SK-N-SH (cell line): ENCODE data around the gene NDC80. TPM values are rescaled to one million over a fixed set of nuclear protein-coding genes. Genes with fewer than 3 reads are reported as not detected.

ENCODE experiments used
- CTCF ChIA-PET: fragments of 300-600, 350-600 bp; formaldehyde crosslinking; extraction: SDS; loops from one replicate; lab custom pipeline; 2021; lab: Yijun Ruan, JAX
- POLR2A ChIA-PET: fragments of 350-600 bp; sonication (Branson Sonifier 250); formaldehyde crosslinking; extraction: SDS; loops from one replicate; lab custom pipeline; 2020; ENCODE audit warnings: antibody characterized with exemption, inconsistent platforms; lab: Yijun Ruan, JAX
- DNase-seq: peaks from one replicate; pipeline ENCODE4 v3.0.0; 2012
- H2AFZ ChIP-seq: fragments of 200-600 bp; sonication (generic); 2 replicates; pipeline ENCODE4 v1.8.1; 2016; ENCODE audit warnings: antibody characterized with exemption, mild to moderate bottlenecking, low read depth
- H3F3A ChIP-seq: fragments of 200-600 bp; sonication (generic); replicated peaks from 2 replicates; pipeline ENCODE3; 2016; ENCODE audit warnings: antibody characterized with exemption, mild to moderate bottlenecking; ENCODE audit not compliant: insufficient read depth
- H3K27ac ChIP-seq, 2 experiments: fragments of 200-500 bp in 1 of 2; fragments of 200-600 bp in 1 of 2; sonication (Bioruptor generic) in 1 of 2; sonication (generic), shearing (Covaris generic) in 1 of 2; 2 replicates each; pipeline versions ENCODE4 v1.5.1 to v1.6.1; 2014 to 2016; ENCODE audit warnings: low read depth in 2 of 2, inconsistent platforms in 1 of 2, low read length in 1 of 2, mild to moderate bottlenecking in 1 of 2, mixed read lengths in 1 of 2
- H3K27me3 ChIP-seq: fragments of 200-600 bp; sonication (generic), shearing (Covaris generic); 2 replicates; pipeline ENCODE4 v1.6.1; 2016; ENCODE audit warnings: mixed run types; ENCODE audit not compliant: insufficient read depth
- H3K36me3 ChIP-seq, 2 experiments: fragments of 200-500 bp in 1 of 2; fragments of 200-600 bp in 1 of 2; sonication (Bioruptor generic) in 1 of 2; sonication (generic) in 1 of 2; replicated peaks in 1 of 2; 2 replicates each; pipeline versions ENCODE3 to v1.5.1; 2014 to 2016; ENCODE audit warnings: low read length in 1 of 2, mild to moderate bottlenecking in 1 of 2; ENCODE audit not compliant: insufficient read depth in 2 of 2, control insufficient read depth in 1 of 2
- H3K4me1 ChIP-seq, 2 experiments: fragments of 200-500 bp in 1 of 2; fragments of 200-600 bp in 1 of 2; sonication (Bioruptor generic) in 1 of 2; sonication (generic), shearing (Covaris generic) in 1 of 2; 2 replicates each; pipeline versions ENCODE4 v1.5.1 to v1.6.1; 2014 to 2016; ENCODE audit warnings: low read depth in 1 of 2, low read length in 1 of 2, mixed run types in 1 of 2; ENCODE audit not compliant: insufficient read depth in 2 of 2, control insufficient read depth in 1 of 2
- H3K4me2 ChIP-seq: fragments of 200-600 bp; sonication (generic), shearing (Covaris generic); 2 replicates; pipeline ENCODE4 v1.6.1; 2017; ENCODE audit warnings: mixed run types
- H3K4me3 ChIP-seq, 2 experiments: fragments of 200-500 bp in 1 of 2; fragments of 200-600 bp in 1 of 2; sonication (Bioruptor generic) in 1 of 2; sonication (generic), shearing (Covaris generic) in 1 of 2; 2 replicates each; pipeline versions ENCODE4 v1.5.1 to v1.8.1; 2014 to 2016; ENCODE audit warnings: low read depth in 2 of 2, inconsistent platforms in 1 of 2, low read length in 1 of 2, mild to moderate bottlenecking in 1 of 2, mixed read lengths in 1 of 2, moderate library complexity in 1 of 2
- H3K79me2 ChIP-seq: fragments of 200-600 bp; sonication (generic); 2 replicates; pipeline ENCODE4 v1.8.1; 2017; ENCODE audit warnings: mild to moderate bottlenecking; ENCODE audit not compliant: insufficient read depth
- H3K9ac ChIP-seq: fragments of 200-600 bp; sonication (generic); 2 replicates; pipeline ENCODE4 v1.6.1; 2017; ENCODE audit warnings: mixed run types
- H3K9me2 ChIP-seq: fragments of 200-600 bp; sonication (generic); 2 replicates; pipeline ENCODE4 v1.6.1; 2017; ENCODE audit warnings: mixed run types
- H3K9me3 ChIP-seq: fragments of 200-600 bp; sonication (generic); 2 replicates; pipeline ENCODE4 v1.6.1; 2017; ENCODE audit warnings: mixed run types, mild to moderate bottlenecking, moderate library complexity
- H4K20me1 ChIP-seq: fragments of 200-600 bp; sonication (generic); 2 replicates; pipeline ENCODE4 v1.6.1; 2017; ENCODE audit warnings: mild to moderate bottlenecking, mixed run types; ENCODE audit not compliant: insufficient read depth
- CHD2 ChIP-seq: fragments of 150-350 bp; IDR thresholded peaks from 2 replicates; pipeline ENCODE4 v1.6.1; 2018; ENCODE audit warnings: low read length; ENCODE audit not compliant: partially characterized antibody
- EZH2phosphoT487 ChIP-seq: fragments of 200-600 bp; sonication (generic); IDR thresholded peaks from 2 replicates; pipeline ENCODE4 v1.6.1; 2017; ENCODE audit warnings: low read depth, mixed run types, mild to moderate bottlenecking, antibody characterized with exemption, moderate library complexity, borderline replicate concordance
- FOXM1 ChIP-seq: IDR thresholded peaks from 2 replicates; pipeline ENCODE4 v1.4.0; 2012; ENCODE audit warnings: low read depth, mild to moderate bottlenecking
- GABPA ChIP-seq: IDR thresholded peaks from 2 replicates; pipeline ENCODE4 v1.4.0; 2012; ENCODE audit warnings: low read depth, mild to moderate bottlenecking
- JUND ChIP-seq: IDR thresholded peaks from 2 replicates; pipeline ENCODE4 v1.4.0; 2012
- MAX ChIP-seq: IDR thresholded peaks from 2 replicates; pipeline ENCODE4 v1.4.0; 2012; ENCODE audit warnings: low read depth
- PBX3 ChIP-seq: IDR thresholded peaks from 2 replicates; pipeline ENCODE4; 2012
- RFX5 ChIP-seq: IDR thresholded peaks from 2 replicates; pipeline ENCODE4 v1.6.1; 2012; ENCODE audit warnings: mild to moderate bottlenecking, improper control_type of control experiment, low read length
- SIN3A ChIP-seq: IDR thresholded peaks from 2 replicates; pipeline ENCODE4 v1.6.1; 2012; ENCODE audit warnings: low read depth, mild to moderate bottlenecking, low read length, moderate library complexity, borderline replicate concordance
- TAF1 ChIP-seq: IDR thresholded peaks from 2 replicates; pipeline ENCODE4 v1.6.1; 2012; ENCODE audit warnings: low read depth, mild to moderate bottlenecking, low read length, moderate library complexity, borderline replicate concordance
- TEAD4 ChIP-seq: IDR thresholded peaks from 2 replicates; pipeline ENCODE4 v1.4.0; 2012; ENCODE audit warnings: mild to moderate bottlenecking, borderline replicate concordance; ENCODE audit not compliant: insufficient read depth
- WGBS: methylation state at CpG from one replicate; pipeline ENCODE4 v1.1.6; 2017; ENCODE audit warnings: low lambda C conversion rate; 5-methylcytosine and 5-hydroxymethylcytosine counted together
- polyA plus RNA-seq, 3 experiments: library from polyadenylated mRNA; depleted of rRNA; stranded (reverse); fragments of >200 nt; gene quantifications; 2 replicates each; pipeline ENCODE4 v1.2.3, GENCODE V29; 2012
- TF ChIP-seq, protein P1 (sequence below): fragments of 150-350 bp; IDR thresholded peaks from 2 replicates; pipeline ENCODE4 v1.6.1; 2017; ENCODE audit warnings: antibody characterized with exemption, low read length, low read depth, borderline replicate concordance
- TF ChIP-seq, protein P2 (sequence below): IDR thresholded peaks from 2 replicates; pipeline ENCODE4 v1.6.1; 2012; ENCODE audit warnings: mild to moderate bottlenecking, low read depth, low read length, moderate library complexity
- TF ChIP-seq, protein P3 (sequence below): fragments of 200-600 bp; sonication (generic); IDR thresholded peaks from 2 replicates; pipeline ENCODE4 v1.6.1; 2017; ENCODE audit warnings: antibody characterized with exemption, mild to moderate bottlenecking, moderate library complexity

Gene NDC80
- polyA plus RNA-seq, 1 of the 3 experiments (the other 2 are of a cell fraction) = 11.3 TPM

- H3K4me3 ChIP-seq = no peak overlapping the region
- no peak overlapping the region for H3K9ac ChIP-seq
- H3K27ac ChIP-seq = no peak overlapping the region
- WGBS = 95% methylated on average over 1 of the region's 1 CpG
- H3K79me2 ChIP-seq = no peaks in the 10 kb centered on the region
- H3K4me1 ChIP-seq = no peaks in the 10 kb centered on the region
- H3K36me3 ChIP-seq = no peaks in the 10 kb centered on the region
- TF ChIP-seq CHD2 (no peak), FOXM1 (no peak), JUND (no peak), SIN3A (no peak), TEAD4 (no peak), MAX (no peak)
- H4K20me1 ChIP-seq = no peaks in the 10 kb centered on the region
- CTCF ChIA-PET = no interaction called here
- POLR2A ChIA-PET = no interaction called here
- H3K27me3 ChIP-seq = no peaks in the 10 kb centered on the region
- no peaks in the 10 kb centered on the region for H3K9me2 ChIP-seq
- no peak for DNase-seq
- H2AFZ ChIP-seq = no peak overlapping the region
- no peaks in the 10 kb centered on the region for H3K9me3 ChIP-seq
- no peaks in the 10 kb centered on the region for H3F3A ChIP-seq
- H3K4me2 ChIP-seq = no peak overlapping the region
Observed at GRCh38 chr18:2627821-2628276, 56.5 kb downstream of the NDC80 start.

GRCh38 chr18:2629003-2629402, 57.6 kb downstream of the NDC80 start:
- 18% methylated on average over 2 of the region's 2 CpGs for WGBS
- ChIA-PET CTCF (no interaction called here), POLR2A (no interaction called here)
- H3K36me3 ChIP-seq = no peaks in the 10 kb centered on the region
- no peak overlapping the region for H3K4me2 ChIP-seq
- H3F3A ChIP-seq = no peaks in the 10 kb centered on the region
- TF ChIP-seq PBX3 = no peak
- TF ChIP-seq GABPA = no peak
- TF ChIP-seq, protein P1, sequence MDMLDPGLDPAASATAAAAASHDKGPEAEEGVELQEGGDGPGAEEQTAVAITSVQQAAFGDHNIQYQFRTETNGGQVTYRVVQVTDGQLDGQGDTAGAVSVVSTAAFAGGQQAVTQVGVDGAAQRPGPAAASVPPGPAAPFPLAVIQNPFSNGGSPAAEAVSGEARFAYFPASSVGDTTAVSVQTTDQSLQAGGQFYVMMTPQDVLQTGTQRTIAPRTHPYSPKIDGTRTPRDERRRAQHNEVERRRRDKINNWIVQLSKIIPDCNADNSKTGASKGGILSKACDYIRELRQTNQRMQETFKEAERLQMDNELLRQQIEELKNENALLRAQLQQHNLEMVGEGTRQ = no peak
- TF ChIP-seq RFX5 = no peak
- TF ChIP-seq TAF1 = no peak
- TF ChIP-seq SIN3A = no peak
- TF ChIP-seq, protein P2, sequence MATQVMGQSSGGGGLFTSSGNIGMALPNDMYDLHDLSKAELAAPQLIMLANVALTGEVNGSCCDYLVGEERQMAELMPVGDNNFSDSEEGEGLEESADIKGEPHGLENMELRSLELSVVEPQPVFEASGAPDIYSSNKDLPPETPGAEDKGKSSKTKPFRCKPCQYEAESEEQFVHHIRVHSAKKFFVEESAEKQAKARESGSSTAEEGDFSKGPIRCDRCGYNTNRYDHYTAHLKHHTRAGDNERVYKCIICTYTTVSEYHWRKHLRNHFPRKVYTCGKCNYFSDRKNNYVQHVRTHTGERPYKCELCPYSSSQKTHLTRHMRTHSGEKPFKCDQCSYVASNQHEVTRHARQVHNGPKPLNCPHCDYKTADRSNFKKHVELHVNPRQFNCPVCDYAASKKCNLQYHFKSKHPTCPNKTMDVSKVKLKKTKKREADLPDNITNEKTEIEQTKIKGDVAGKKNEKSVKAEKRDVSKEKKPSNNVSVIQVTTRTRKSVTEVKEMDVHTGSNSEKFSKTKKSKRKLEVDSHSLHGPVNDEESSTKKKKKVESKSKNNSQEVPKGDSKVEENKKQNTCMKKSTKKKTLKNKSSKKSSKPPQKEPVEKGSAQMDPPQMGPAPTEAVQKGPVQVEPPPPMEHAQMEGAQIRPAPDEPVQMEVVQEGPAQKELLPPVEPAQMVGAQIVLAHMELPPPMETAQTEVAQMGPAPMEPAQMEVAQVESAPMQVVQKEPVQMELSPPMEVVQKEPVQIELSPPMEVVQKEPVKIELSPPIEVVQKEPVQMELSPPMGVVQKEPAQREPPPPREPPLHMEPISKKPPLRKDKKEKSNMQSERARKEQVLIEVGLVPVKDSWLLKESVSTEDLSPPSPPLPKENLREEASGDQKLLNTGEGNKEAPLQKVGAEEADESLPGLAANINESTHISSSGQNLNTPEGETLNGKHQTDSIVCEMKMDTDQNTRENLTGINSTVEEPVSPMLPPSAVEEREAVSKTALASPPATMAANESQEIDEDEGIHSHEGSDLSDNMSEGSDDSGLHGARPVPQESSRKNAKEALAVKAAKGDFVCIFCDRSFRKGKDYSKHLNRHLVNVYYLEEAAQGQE = no peak
- TF ChIP-seq, protein P3, sequence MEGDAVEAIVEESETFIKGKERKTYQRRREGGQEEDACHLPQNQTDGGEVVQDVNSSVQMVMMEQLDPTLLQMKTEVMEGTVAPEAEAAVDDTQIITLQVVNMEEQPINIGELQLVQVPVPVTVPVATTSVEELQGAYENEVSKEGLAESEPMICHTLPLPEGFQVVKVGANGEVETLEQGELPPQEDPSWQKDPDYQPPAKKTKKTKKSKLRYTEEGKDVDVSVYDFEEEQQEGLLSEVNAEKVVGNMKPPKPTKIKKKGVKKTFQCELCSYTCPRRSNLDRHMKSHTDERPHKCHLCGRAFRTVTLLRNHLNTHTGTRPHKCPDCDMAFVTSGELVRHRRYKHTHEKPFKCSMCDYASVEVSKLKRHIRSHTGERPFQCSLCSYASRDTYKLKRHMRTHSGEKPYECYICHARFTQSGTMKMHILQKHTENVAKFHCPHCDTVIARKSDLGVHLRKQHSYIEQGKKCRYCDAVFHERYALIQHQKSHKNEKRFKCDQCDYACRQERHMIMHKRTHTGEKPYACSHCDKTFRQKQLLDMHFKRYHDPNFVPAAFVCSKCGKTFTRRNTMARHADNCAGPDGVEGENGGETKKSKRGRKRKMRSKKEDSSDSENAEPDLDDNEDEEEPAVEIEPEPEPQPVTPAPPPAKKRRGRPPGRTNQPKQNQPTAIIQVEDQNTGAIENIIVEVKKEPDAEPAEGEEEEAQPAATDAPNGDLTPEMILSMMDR = no peak
- TF ChIP-seq EZH2phosphoT487 = no peak
- H3K27ac ChIP-seq = no peak overlapping the region
- no peak for DNase-seq
- H3K9ac ChIP-seq = no peak overlapping the region
- H3K4me3 ChIP-seq = no peak overlapping the region
- H4K20me1 ChIP-seq = no peaks in the 10 kb centered on the region
- H3K9me3 ChIP-seq = no peaks in the 10 kb centered on the region
- no peaks in the 10 kb centered on the region for H3K9me2 ChIP-seq
- H3K4me1 ChIP-seq = no peaks in the 10 kb centered on the region
- no peaks in the 10 kb centered on the region for H3K79me2 ChIP-seq
- H3K27me3 ChIP-seq = no peaks in the 10 kb centered on the region
- no peak overlapping the region for H2AFZ ChIP-seq
